ENCODE results near the gene KCNIP4.

The KCNIP4 gene

GRCh38 chr4:21470535-21470934 lies 478.0 kb downstream of the KCNIP4 start:
- DNase-seq (ENCODE audit: low spot score): no peak
- TF ChIP-seq CTCF (IDR thresholded peaks at IDR 0.05; ENCODE audit: borderline replicate concordance, control extremely low read depth, extremely low read depth, insufficient read depth, missing control alignments): no peak
- in situ Hi-C loops (cut with MboI; ENCODE audit: low sequenced_read_pairs, unreplicated experiment): loop anchor here (25.0 kb wide), 1 partner anchor 708 kb away; no protein-coding TSS in a partner anchor

GRCh38 chr4:21469438-21470300 lies 478.9 kb downstream of the KCNIP4 start:
- peak; percentile 2 for DNase-seq (ENCODE audit: low spot score)
- in situ Hi-C loops (cut with MboI; ENCODE audit: low sequenced_read_pairs, unreplicated experiment): loop anchor here (25.0 kb wide), 1 partner anchor 707 kb away; no protein-coding TSS in a partner anchor
- peak; percentile 36 for TF ChIP-seq CTCF (IDR thresholded peaks at IDR 0.05; ENCODE audit: borderline replicate concordance, control extremely low read depth, extremely low read depth, insufficient read depth, missing control alignments)

- DNase-seq (ENCODE audit: low spot score): no peak
- in situ Hi-C loops (cut with MboI; ENCODE audit: low sequenced_read_pairs, unreplicated experiment): loop anchor here (25.0 kb wide), 1 partner anchor 705 kb away; no protein-coding TSS in a partner anchor
- TF ChIP-seq CTCF (IDR thresholded peaks at IDR 0.05; ENCODE audit: borderline replicate concordance, control extremely low read depth, extremely low read depth, insufficient read depth, missing control alignments): no peak
Measured at GRCh38 chr4:21467551-21467950, 481.0 kb downstream of the KCNIP4 start.

DNA sequence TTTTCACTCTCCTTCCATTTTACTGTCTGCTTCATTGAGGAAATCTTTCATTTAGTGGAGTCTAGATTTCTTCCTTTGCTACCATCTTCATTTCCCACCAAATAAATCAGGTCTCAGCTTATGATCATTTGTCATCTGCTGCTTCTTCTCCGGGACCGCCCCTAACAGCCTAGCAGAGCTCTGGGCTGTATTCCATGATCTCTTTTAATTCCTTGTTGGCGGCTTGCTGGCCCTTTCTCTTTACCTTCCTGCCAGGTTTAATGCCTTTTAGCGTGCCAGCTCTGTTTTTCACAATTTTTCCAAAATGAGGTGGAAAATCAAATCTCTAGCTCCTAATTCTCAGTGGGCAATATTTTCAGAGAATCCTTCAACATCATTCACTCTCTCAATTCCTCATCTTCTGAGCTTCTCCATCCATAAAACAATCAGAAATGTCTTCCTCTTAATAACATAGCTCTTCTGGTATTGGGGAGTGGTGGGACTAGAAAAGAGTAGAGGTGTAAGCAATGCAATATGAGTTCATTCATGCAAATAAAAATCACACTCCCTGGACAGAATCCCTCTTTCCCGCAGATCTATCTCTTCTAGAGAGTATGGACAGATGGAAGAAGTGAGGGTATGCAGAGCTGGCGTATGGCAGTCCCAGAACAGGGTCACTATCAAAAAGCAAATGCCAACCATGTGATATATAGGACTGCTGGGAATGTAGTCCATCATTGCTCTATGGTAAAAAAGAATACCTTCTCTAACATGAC lies 491.3 kb downstream of the KCNIP4 start:
- in situ Hi-C loops (cut with MboI; ENCODE audit: low sequenced_read_pairs, unreplicated experiment): loop anchor here (25.0 kb wide), 1 partner anchor 695 kb away; no protein-coding TSS in a partner anchor
- TF ChIP-seq CTCF (IDR thresholded peaks at IDR 0.05; ENCODE audit: borderline replicate concordance, control extremely low read depth, extremely low read depth, insufficient read depth, missing control alignments): no peak
- no peak for DNase-seq (ENCODE audit: low spot score)

DNA sequence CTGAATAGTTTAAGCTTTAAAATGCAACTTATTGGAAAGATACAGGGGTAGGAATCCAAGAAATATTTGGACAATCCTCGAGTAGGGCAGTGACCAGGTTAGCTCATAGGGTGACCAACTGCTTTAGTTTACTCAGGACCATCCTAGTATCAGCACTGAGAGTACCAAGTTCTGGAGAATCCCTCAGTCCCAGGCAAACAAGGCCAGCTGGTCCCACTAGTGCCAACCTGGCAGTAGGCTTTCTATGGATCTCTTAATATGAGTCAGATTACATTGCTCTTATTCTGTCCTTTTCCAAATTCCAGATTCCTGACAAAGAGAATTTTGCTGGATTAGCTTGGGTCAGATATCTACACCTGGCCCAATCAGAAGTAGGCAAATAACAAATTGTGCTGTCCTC lies 493.7 kb downstream of the KCNIP4 start:
- TF ChIP-seq CTCF (IDR thresholded peaks at IDR 0.05; ENCODE audit: borderline replicate concordance, control extremely low read depth, extremely low read depth, insufficient read depth, missing control alignments): no peak
- in situ Hi-C loops (cut with MboI; ENCODE audit: low sequenced_read_pairs, unreplicated experiment): loop anchor here (25.0 kb wide), 1 partner anchor 693 kb away; no protein-coding TSS in a partner anchor
- DNase-seq (ENCODE audit: low spot score): no peak

- DNase-seq (ENCODE audit: low spot score): no peak
- in situ Hi-C loops (cut with MboI; ENCODE audit: low sequenced_read_pairs, unreplicated experiment): loop anchor here (25.0 kb wide), 1 partner anchor 692 kb away; no protein-coding TSS in a partner anchor
- no peak for TF ChIP-seq CTCF (IDR thresholded peaks at IDR 0.05; ENCODE audit: borderline replicate concordance, control extremely low read depth, extremely low read depth, insufficient read depth, missing control alignments)
Measured at GRCh38 chr4:21454201-21454600, 494.4 kb downstream of the KCNIP4 start.
